Upper lobe of left lung (tissue), 6 donors: ENCODE measurements around the gene TCF7L1. TPM values are rescaled to one million over a fixed set of nuclear protein-coding genes. Genes with fewer than 3 reads are reported as not detected.

Source experiments
- ATAC-seq, 2 donors: fragments of 200-7000 bp; cut with Tn5 transposase; one replicate each; pipeline ENCODE4 v1.9.1; 2022; ENCODE audit warnings: mild to moderate bottlenecking in 2 of 2, moderate library complexity in 2 of 2; ENCODE audit not compliant: low FRiP score in 2 of 2
- DNase-seq, 2 donors: peaks; one replicate each; pipeline ENCODE4 v3.0.0-alpha.2; 2019 to 2020
- H3K27ac ChIP-seq, 4 donors: fragments of 200-600 bp; sonication (generic); one replicate each; pipeline ENCODE4 v1.5.1; 2016 to 2019
- H3K27me3 ChIP-seq, 4 donors: fragments of 200-600 bp; sonication (generic); one replicate each; pipeline ENCODE4 v1.5.1; 2017 to 2019
- H3K36me3 ChIP-seq, 4 donors: fragments of 200-600 bp; sonication (generic); one replicate each; pipeline ENCODE4 v1.5.1; 2016 to 2019
- H3K4me1 ChIP-seq, 4 donors: fragments of 200-600 bp; sonication (generic); one replicate each; pipeline ENCODE4 v1.5.1; 2018 to 2019
- H3K4me3 ChIP-seq, 4 donors: fragments of 200-600 bp; sonication (generic); one replicate each; pipeline ENCODE4 v1.5.1; 2017 to 2019; ENCODE audit warnings: mild to moderate bottlenecking in 2 of 4, moderate library complexity in 1 of 4
- H3K9me3 ChIP-seq, 4 donors: fragments of 200-600 bp; sonication (generic); one replicate each; pipeline ENCODE4 v1.5.1; 2018 to 2019
- CTCF ChIP-seq, 6 experiments: fragments of 450-650 bp in 4 of 6; fragments of 200-600 bp in 2 of 6; sonication (generic) in 2 of 6; IDR thresholded peaks; one replicate each; pipeline ENCODE4 v1.5.1; 2016 to 2019; ENCODE audit warnings: antibody characterized with exemption in 6 of 6
- EP300 ChIP-seq, 4 donors: sonication (generic); formaldehyde crosslinking; IDR thresholded peaks; one replicate each; pipeline ENCODE4 v1.5.1; 2017; ENCODE audit warnings: antibody characterized with exemption in 4 of 4, control low read depth in 2 of 4
- POLR2A ChIP-seq, 4 donors: fragments of 450-650 bp; IDR thresholded peaks; one replicate each; pipeline ENCODE4 v1.5.1; 2016 to 2017; ENCODE audit warnings: antibody characterized with exemption in 4 of 4, mild to moderate bottlenecking in 2 of 4
- POLR2AphosphoS5 ChIP-seq, 2 donors: sonication (generic); formaldehyde crosslinking; IDR thresholded peaks; one replicate each; pipeline ENCODE4 v1.5.1; 2017; ENCODE audit warnings: antibody characterized with exemption in 2 of 2
- WGBS, 2 donors: methylation state at CpG; one replicate each; pipeline ENCODE4 v1.1.5; 2017 to 2018; 5-methylcytosine and 5-hydroxymethylcytosine counted together
- total RNA-seq, 6 donors: library from RNA; depleted of rRNA in 4 of 6; stranded (reverse); fragments of >200 nt in 4 of 6; gene quantifications; one replicate each; pipeline versions ENCODE4 v1.1.0 to v1.2.1, GENCODE V29; 2016 to 2021
- donor health status: DM: no; HTN: no; CAD: no; lungs with moderate emphysema.
- donor health status: DM: no; HTN: yes; CAD: no; lungs with severe emphysema.

The TCF7L1 gene
- total RNA-seq, 6 donors from 2014 or later, result 7.3 to 18.4 (median 11.2) TPM

- Histone ChIP-seq H3K36me3 (no peaks in the 10 kb centered on the region), H3K4me1 (peaks cover 19 to 38% (median 30%) of the 10 kb centered on the region in 4 donors), H3K4me3 (no peak overlapping the region), H3K27me3 (no peaks in the 10 kb centered on the region), H3K9me3 (no peaks in the 10 kb centered on the region), H3K27ac (no peak overlapping the region)
- DNase-seq (no peak), ATAC-seq (no peak)
- WGBS, 2 donors, result 82 to 91% methylated on average over 11 of the region's 11 CpGs
- TF ChIP-seq POLR2AphosphoS5 (IDR thresholded peaks at IDR 0.05), result no peak
- TF ChIP-seq POLR2A (IDR thresholded peaks at IDR 0.05), result no peak
- no peak for TF ChIP-seq CTCF (IDR thresholded peaks at IDR 0.05)
- TF ChIP-seq EP300 (IDR thresholded peaks at IDR 0.05), result no peak
Observed at GRCh38 chr2:85181844-85182456, 48.8 kb downstream of the TCF7L1 start.

GRCh38 chr2:85183076-85183475 lies 49.9 kb downstream of the TCF7L1 start:
- no peak for TF ChIP-seq POLR2AphosphoS5 (IDR thresholded peaks at IDR 0.05)
- TF ChIP-seq CTCF (IDR thresholded peaks at IDR 0.05), result no peak
- TF ChIP-seq POLR2A (IDR thresholded peaks at IDR 0.05), result no peak
- TF ChIP-seq EP300 (IDR thresholded peaks at IDR 0.05), result no peak
- H3K27ac ChIP-seq, result no peak overlapping the region
- no peak overlapping the region for H3K4me3 ChIP-seq
- H3K27me3 ChIP-seq, result no peaks in the 10 kb centered on the region
- peaks cover 19 to 33% (median 26%) of the 10 kb centered on the region in 4 donors for H3K4me1 ChIP-seq
- WGBS, 2 donors, result 86 to 97% methylated on average over 3 of the region's 3 CpGs
- H3K36me3 ChIP-seq, result no peaks in the 10 kb centered on the region
- H3K9me3 ChIP-seq, result no peaks in the 10 kb centered on the region
- DNase-seq (no peak), ATAC-seq (no peak)

GRCh38 chr2:85183479-85183878 lies 50.3 kb downstream of the TCF7L1 start:
- Histone ChIP-seq H3K9me3 (no peaks in the 10 kb centered on the region), H3K4me1 (peaks cover 15 to 29% (median 22%) of the 10 kb centered on the region in 4 donors), H3K4me3 (no peak overlapping the region), H3K36me3 (no peaks in the 10 kb centered on the region), H3K27ac (no peak overlapping the region), H3K27me3 (no peaks in the 10 kb centered on the region)
- TF ChIP-seq POLR2A (IDR thresholded peaks at IDR 0.05) (no peak), CTCF (IDR thresholded peaks at IDR 0.05) (no peak), POLR2AphosphoS5 (IDR thresholded peaks at IDR 0.05) (no peak), EP300 (IDR thresholded peaks at IDR 0.05) (no peak)
- ATAC-seq (no peak), DNase-seq (no peak)
- WGBS, 2 donors, result 82 to 96% methylated on average over 4 of the region's 4 CpGs

GRCh38 chr2:85184231-85184630 lies 51.0 kb downstream of the TCF7L1 start:
- no peaks in the 10 kb centered on the region for H3K9me3 ChIP-seq
- H3K27me3 ChIP-seq, result no peaks in the 10 kb centered on the region
- ATAC-seq, result no peak
- H3K27ac ChIP-seq, result no peak overlapping the region
- TF ChIP-seq POLR2AphosphoS5 (IDR thresholded peaks at IDR 0.05) (no peak), POLR2A (IDR thresholded peaks at IDR 0.05) (no peak), EP300 (IDR thresholded peaks at IDR 0.05) (no peak), CTCF (IDR thresholded peaks at IDR 0.05) (no peak)
- WGBS, 2 donors, result 94 to 96% methylated on average over 9 of the region's 9 CpGs
- no peaks in the 10 kb centered on the region for H3K36me3 ChIP-seq
- H3K4me3 ChIP-seq, result no peak overlapping the region
- peaks cover 14 to 28% (median 21%) of the 10 kb centered on the region in 4 donors for H3K4me1 ChIP-seq
- DNase-seq, result no peak

- no peak for ATAC-seq
- DNase-seq, result no peak
Observed at GRCh38 chr2:85184990-85185389, 51.8 kb downstream of the TCF7L1 start.

More at GRCh38 chr2:85184990-85185389, 51.8 kb downstream of the TCF7L1 start:
- H3K4me3 ChIP-seq, result no peak overlapping the region
- no peaks in the 10 kb centered on the region for H3K36me3 ChIP-seq
- no peak for TF ChIP-seq CTCF (IDR thresholded peaks at IDR 0.05)
- TF ChIP-seq POLR2AphosphoS5 (IDR thresholded peaks at IDR 0.05), result no peak
- TF ChIP-seq POLR2A (IDR thresholded peaks at IDR 0.05), result no peak
- TF ChIP-seq EP300 (IDR thresholded peaks at IDR 0.05), result no peak
- H3K9me3 ChIP-seq, result no peaks in the 10 kb centered on the region
- 87 to 96% methylated on average over 6 of the region's 6 CpGs for WGBS, 2 donors
- peaks cover 14 to 25% (median 17%) of the 10 kb centered on the region in 4 donors for H3K4me1 ChIP-seq
- H3K27me3 ChIP-seq, result no peaks in the 10 kb centered on the region
- H3K27ac ChIP-seq, result no peak overlapping the region
